ENCODE data around the gene ITSN1.
A peak's percentile ranks its signal among the peaks of the same experiment; 100 is the strongest.

ITSN1 gene

DNA sequence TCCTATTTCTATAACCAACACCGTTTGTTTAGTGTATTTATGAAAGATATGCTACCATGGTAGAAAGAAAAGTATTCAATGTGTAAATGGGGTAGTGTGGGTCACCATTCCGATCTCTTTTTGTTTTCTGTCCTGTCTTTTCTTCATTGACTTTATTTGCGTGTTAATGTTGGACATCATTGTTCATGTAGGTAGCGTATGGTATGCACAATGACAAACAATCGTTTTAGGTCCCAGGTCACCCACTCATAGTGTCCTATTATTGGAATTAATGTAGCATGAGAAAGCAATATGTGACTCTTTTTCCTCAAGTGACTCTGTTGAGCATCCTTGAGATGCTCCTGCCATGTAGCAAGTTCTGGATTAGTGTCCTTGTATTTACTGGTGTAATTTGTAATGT lies 247.9 kb downstream of the ITSN1 start:
- Histone ChIP-seq H3K9ac (ENCODE audit: low read length in 2 of 2) (no peak overlapping the region), H3K27me3 (ENCODE audit: control insufficient read depth in 1 of 2, insufficient read depth in 2 of 2, low read length in 2 of 2) (no peaks in the 10 kb centered on the region), H3K36me3 (ENCODE audit: control insufficient read depth in 2 of 2, insufficient read depth in 2 of 2, low read length in 2 of 2) (no peaks in the 10 kb centered on the region), H3K4me1 (ENCODE audit: control insufficient read depth, insufficient read depth, low read length) (peaks cover 5% of the 10 kb centered on the region), H3K4me3 (ENCODE audit: low read length in 2 of 2) (no peak overlapping the region), H3K27ac (ENCODE audit: low read length) (no peak overlapping the region), H3K9me3 (ENCODE audit: control insufficient read depth in 2 of 2, low read length in 2 of 2) (no peaks in the 10 kb centered on the region)

DNA sequence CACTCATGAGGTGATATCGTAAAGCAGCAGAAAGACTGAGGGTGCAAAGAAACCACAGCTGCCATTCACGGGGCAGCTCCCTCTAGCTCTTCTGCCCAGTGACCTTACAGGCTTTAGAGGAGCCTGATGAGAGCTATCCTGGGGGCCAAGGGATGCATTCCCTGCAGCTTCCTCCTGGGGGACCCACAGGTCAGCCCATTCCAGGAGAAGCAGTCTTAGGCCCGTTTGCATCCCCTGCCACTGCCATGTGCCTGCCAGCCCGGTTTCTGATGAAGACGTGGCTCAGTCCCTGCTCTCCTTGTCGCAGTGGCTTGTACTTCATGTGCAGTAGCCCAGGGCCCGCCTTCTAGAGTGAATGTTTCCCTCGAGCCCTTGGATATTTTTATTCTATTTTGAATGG lies 250.6 kb downstream of the ITSN1 start:
- Histone ChIP-seq H3K27ac (ENCODE audit: low read length) (no peak overlapping the region), H3K9ac (ENCODE audit: low read length in 2 of 2) (no peak overlapping the region), H3K36me3 (ENCODE audit: control insufficient read depth in 2 of 2, insufficient read depth in 2 of 2, low read length in 2 of 2) (no peaks in the 10 kb centered on the region), H3K9me3 (ENCODE audit: control insufficient read depth in 2 of 2, low read length in 2 of 2) (no peaks in the 10 kb centered on the region), H3K4me3 (ENCODE audit: low read length in 2 of 2) (no peak overlapping the region), H3K4me1 (ENCODE audit: control insufficient read depth, insufficient read depth, low read length) (peaks cover 5% of the 10 kb centered on the region), H3K27me3 (ENCODE audit: control insufficient read depth in 1 of 2, insufficient read depth in 2 of 2, low read length in 2 of 2) (no peaks in the 10 kb centered on the region)

DNA sequence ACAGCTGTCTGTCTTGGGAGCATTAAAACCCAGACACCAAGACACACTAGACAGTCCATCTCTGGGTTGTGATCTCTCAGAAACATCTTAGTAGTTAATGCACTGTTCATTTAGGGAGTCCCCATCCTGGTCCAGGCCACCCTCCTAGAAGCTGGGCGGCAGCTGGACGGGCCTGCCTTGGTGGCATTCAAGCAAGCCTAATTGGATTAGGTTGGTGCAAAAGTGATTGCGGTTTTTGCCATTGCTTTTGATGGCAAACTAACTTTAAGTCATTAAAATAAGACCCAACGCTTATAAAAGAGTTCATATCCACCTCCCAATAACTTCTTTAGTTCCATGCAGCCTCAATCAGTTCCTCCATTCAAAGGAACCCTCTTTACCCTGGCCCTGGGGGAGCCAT lies 251.6 kb downstream of the ITSN1 start:
- Histone ChIP-seq H3K36me3 (ENCODE audit: control insufficient read depth in 2 of 2, insufficient read depth in 2 of 2, low read length in 2 of 2) (no peaks in the 10 kb centered on the region), H3K27ac (ENCODE audit: low read length) (no peak overlapping the region), H3K9ac (ENCODE audit: low read length in 2 of 2) (no peak overlapping the region), H3K4me3 (ENCODE audit: low read length in 2 of 2) (no peak overlapping the region), H3K4me1 (ENCODE audit: control insufficient read depth, insufficient read depth, low read length) (peaks cover 8% of the 10 kb centered on the region), H3K9me3 (ENCODE audit: control insufficient read depth in 2 of 2, low read length in 2 of 2) (no peaks in the 10 kb centered on the region), H3K27me3 (ENCODE audit: control insufficient read depth in 1 of 2, insufficient read depth in 2 of 2, low read length in 2 of 2) (no peaks in the 10 kb centered on the region)

DNA sequence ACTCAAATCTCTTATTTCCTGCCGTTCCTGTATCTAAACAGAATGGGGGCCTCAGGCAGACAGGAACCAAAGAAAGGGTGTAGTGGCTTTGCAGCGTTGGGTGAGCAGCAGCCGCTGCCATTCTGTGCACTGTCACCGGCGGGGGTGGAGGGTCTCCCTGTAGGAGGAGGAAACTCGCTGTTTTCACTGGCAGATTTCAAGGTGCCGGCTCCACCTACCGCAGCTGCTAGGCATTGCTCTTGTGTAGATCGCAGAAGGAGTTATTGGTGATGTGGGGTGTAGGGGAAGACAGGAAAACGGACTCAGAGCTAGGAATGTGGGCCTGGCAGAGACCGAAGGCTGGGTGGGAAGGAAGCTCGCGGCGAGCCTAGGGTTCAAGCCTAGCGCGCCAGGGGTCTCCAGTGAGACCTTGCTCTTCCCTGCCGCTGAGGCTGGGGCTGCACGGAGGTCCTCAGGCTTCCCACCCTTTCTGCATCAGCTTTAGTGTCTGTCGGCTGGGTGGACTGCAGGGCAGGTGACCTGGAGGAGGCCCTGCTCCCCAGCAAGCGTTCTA lies 252.5 kb downstream of the ITSN1 start:
- H3K4me3 ChIP-seq (ENCODE audit: low read length in 2 of 2) = peak overlapping the region; percentile 50 to 73

DNA sequence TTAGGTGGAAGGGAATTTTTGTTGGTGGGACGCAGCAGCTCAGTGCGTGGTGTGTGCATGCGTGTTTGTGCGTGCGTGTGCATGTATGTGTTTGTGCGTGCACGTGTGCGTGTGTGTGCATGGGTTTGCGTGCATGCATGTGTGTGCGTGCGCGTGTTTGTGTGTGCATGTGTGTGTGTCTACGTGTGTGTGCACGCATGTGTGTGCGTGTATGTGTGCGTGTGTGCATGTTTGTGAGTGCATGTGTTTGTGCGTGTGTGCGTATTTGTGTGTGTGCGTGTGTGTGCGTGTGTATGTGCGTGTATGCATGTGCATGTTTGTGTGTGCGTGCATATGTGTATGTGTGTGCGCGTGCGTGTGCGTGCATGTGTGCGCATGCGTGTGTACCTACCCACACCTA lies 253.1 kb downstream of the ITSN1 start:
- peaks cover 11% of the 10 kb centered on the region for H3K4me1 ChIP-seq (ENCODE audit: control insufficient read depth, insufficient read depth, low read length)
- H3K4me3 ChIP-seq (ENCODE audit: low read length in 2 of 2) = peak overlapping the region; percentile 50 to 73
- H3K9ac ChIP-seq (ENCODE audit: low read length in 2 of 2) = no peak overlapping the region
- H3K36me3 ChIP-seq (ENCODE audit: control insufficient read depth in 2 of 2, insufficient read depth in 2 of 2, low read length in 2 of 2) = no peaks in the 10 kb centered on the region
- no peaks in the 10 kb centered on the region for H3K9me3 ChIP-seq (ENCODE audit: control insufficient read depth in 2 of 2, low read length in 2 of 2)
- H3K27me3 ChIP-seq (ENCODE audit: control insufficient read depth in 1 of 2, insufficient read depth in 2 of 2, low read length in 2 of 2) = no peaks in the 10 kb centered on the region
- H3K27ac ChIP-seq (ENCODE audit: low read length) = no peak overlapping the region

More for the DNA sequence above, 252.5 kb downstream of the ITSN1 start:
- H3K9ac ChIP-seq (ENCODE audit: low read length in 2 of 2) = peak overlapping the region; percentile 22 to 35
- H3K36me3 ChIP-seq (ENCODE audit: control insufficient read depth in 2 of 2, insufficient read depth in 2 of 2, low read length in 2 of 2) = no peaks in the 10 kb centered on the region
- H3K27ac ChIP-seq (ENCODE audit: low read length) = no peak overlapping the region
- no peaks in the 10 kb centered on the region for H3K9me3 ChIP-seq (ENCODE audit: control insufficient read depth in 2 of 2, low read length in 2 of 2)
- peaks cover 11% of the 10 kb centered on the region for H3K4me1 ChIP-seq (ENCODE audit: control insufficient read depth, insufficient read depth, low read length)
- no peaks in the 10 kb centered on the region for H3K27me3 ChIP-seq (ENCODE audit: control insufficient read depth in 1 of 2, insufficient read depth in 2 of 2, low read length in 2 of 2)

DNA sequence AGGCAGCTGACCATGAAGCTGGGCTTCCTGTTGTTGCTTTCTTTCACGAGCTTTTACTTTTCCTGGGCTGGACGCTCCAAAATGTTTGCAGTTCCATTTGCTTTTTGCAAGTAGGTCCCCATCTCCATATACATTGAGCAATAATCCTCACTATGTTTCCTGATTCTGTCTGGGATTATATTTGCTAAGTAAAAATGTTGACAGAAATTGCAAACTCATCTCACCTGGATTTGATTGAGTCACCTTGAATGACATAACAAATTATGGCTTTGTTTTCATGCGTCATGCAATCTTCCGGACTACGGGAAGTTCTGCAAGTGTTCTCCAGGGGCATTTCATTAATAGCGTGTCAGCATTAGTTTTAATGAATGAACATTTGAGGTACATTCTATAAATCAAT lies 254.4 kb downstream of the ITSN1 start:
- Histone ChIP-seq H3K9ac (ENCODE audit: low read length in 2 of 2) (no peak overlapping the region), H3K4me3 (ENCODE audit: low read length in 2 of 2) (no peak overlapping the region), H3K9me3 (ENCODE audit: control insufficient read depth in 2 of 2, low read length in 2 of 2) (no peaks in the 10 kb centered on the region), H3K4me1 (ENCODE audit: control insufficient read depth, insufficient read depth, low read length) (peaks cover 11% of the 10 kb centered on the region), H3K27me3 (ENCODE audit: control insufficient read depth in 1 of 2, insufficient read depth in 2 of 2, low read length in 2 of 2) (no peaks in the 10 kb centered on the region), H3K27ac (ENCODE audit: low read length) (no peak overlapping the region), H3K36me3 (ENCODE audit: control insufficient read depth in 2 of 2, insufficient read depth in 2 of 2, low read length in 2 of 2) (peaks cover 2 to 5% of the 10 kb centered on the region in 2 donors)

DNA sequence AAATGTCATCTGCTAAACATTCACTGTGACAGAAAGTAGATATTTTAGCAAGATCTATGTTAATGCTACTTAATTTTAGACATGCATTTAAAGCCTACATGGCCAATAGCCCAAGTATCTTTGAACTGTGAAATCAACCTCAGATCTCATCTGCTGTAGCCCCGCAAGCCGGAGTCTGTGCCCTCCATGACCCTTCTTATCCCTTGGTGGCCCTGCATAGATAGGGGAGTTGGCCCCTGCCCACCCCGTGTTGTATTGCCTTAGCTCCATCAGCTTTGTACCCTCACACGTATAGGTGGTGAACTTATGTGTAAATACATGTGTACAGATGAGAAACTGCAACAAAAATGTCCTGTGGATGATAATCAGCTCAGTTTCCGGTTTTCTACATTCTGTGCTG lies 254.8 kb downstream of the ITSN1 start:
- Histone ChIP-seq H3K4me1 (ENCODE audit: control insufficient read depth, insufficient read depth, low read length) (peaks cover 11% of the 10 kb centered on the region), H3K9me3 (ENCODE audit: control insufficient read depth in 2 of 2, low read length in 2 of 2) (no peaks in the 10 kb centered on the region), H3K9ac (ENCODE audit: low read length in 2 of 2) (no peak overlapping the region), H3K36me3 (ENCODE audit: control insufficient read depth in 2 of 2, insufficient read depth in 2 of 2, low read length in 2 of 2) (peaks cover 5 to 6% of the 10 kb centered on the region in 2 donors), H3K27me3 (ENCODE audit: control insufficient read depth in 1 of 2, insufficient read depth in 2 of 2, low read length in 2 of 2) (no peaks in the 10 kb centered on the region), H3K4me3 (ENCODE audit: low read length in 2 of 2) (no peak overlapping the region), H3K27ac (ENCODE audit: low read length) (no peak overlapping the region)

DNA sequence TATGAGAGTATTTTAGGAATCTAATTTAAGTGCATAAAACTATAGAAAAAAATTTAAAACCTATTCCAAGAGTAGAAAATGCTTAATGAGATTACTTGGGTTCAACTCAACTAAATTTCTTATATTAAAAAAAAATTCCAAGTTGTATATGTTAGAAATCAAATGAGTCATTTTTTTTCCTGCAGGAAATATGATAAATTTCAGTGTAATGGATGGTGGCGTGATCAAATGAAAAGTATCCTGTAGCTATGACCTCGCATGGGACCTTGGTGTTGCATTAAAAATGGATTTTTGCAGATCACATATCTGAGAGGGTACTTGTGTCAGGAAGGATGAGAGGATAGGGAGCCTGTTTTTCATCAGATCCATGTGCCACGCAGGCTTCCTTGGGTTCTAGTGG lies 255.4 kb downstream of the ITSN1 start:
- Histone ChIP-seq H3K4me3 (ENCODE audit: low read length in 2 of 2) (no peak overlapping the region), H3K27ac (ENCODE audit: low read length) (no peak overlapping the region), H3K27me3 (ENCODE audit: control insufficient read depth in 1 of 2, insufficient read depth in 2 of 2, low read length in 2 of 2) (no peaks in the 10 kb centered on the region), H3K9me3 (ENCODE audit: control insufficient read depth in 2 of 2, low read length in 2 of 2) (no peaks in the 10 kb centered on the region), H3K9ac (ENCODE audit: low read length in 2 of 2) (no peak overlapping the region), H3K4me1 (ENCODE audit: control insufficient read depth, insufficient read depth, low read length) (peaks cover 11% of the 10 kb centered on the region), H3K36me3 (ENCODE audit: control insufficient read depth in 2 of 2, insufficient read depth in 2 of 2, low read length in 2 of 2) (peaks cover 8 to 12% of the 10 kb centered on the region in 2 donors)

DNA sequence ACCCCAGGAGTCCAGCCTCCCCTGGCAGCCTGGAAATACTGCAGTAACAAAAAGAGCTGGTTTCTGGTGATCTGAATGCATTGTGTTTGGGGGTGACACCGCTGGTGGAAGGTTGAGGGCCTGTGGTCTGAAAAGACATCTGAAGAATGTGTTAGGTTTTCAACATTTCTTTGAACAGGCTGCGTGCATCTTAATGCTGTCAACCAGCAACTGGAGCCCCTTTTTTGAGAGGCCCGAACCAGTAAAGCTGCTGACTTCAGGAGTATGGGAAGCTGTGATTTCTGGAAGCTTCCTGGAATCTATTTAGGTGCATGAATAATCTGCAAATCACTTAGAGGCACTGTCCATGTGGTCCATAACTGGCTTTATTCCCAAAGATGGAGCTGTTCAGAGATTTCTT lies 256.3 kb downstream of the ITSN1 start:
- H3K36me3 ChIP-seq (ENCODE audit: control insufficient read depth in 2 of 2, insufficient read depth in 2 of 2, low read length in 2 of 2) = peaks cover 16 to 19% of the 10 kb centered on the region in 2 donors
- H3K4me3 ChIP-seq (ENCODE audit: low read length in 2 of 2) = no peak overlapping the region
- H3K27ac ChIP-seq (ENCODE audit: low read length) = peak overlapping the region; percentile 31
- H3K9me3 ChIP-seq (ENCODE audit: control insufficient read depth in 2 of 2, low read length in 2 of 2) = no peaks in the 10 kb centered on the region
- H3K9ac ChIP-seq (ENCODE audit: low read length in 2 of 2) = no peak overlapping the region
- H3K27me3 ChIP-seq (ENCODE audit: control insufficient read depth in 1 of 2, insufficient read depth in 2 of 2, low read length in 2 of 2) = no peaks in the 10 kb centered on the region
- peaks cover 11% of the 10 kb centered on the region for H3K4me1 ChIP-seq (ENCODE audit: control insufficient read depth, insufficient read depth, low read length)

DNA sequence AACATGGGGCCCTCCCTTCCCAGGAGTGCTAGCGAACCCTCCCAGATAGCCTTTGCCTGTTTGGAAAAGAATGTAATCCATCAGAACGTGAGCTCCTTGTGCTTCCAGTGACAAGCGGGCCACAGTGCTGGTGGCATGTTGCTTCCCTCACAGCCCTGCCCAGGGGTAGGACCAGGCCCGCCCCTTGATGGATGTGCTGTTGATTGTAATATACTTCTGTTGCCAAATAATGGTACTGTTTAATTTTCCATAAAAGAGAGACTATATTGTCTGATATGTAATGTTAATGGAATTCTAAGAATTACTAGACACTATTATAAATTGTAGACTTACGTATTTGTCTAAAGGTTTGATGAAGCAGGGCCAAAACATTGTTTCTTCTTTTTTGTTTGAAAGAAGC lies 256.9 kb downstream of the ITSN1 start:
- H3K9ac ChIP-seq (ENCODE audit: low read length in 2 of 2) = no peak overlapping the region
- peaks cover 19 to 23% of the 10 kb centered on the region in 2 donors for H3K36me3 ChIP-seq (ENCODE audit: control insufficient read depth in 2 of 2, insufficient read depth in 2 of 2, low read length in 2 of 2)
- H3K27me3 ChIP-seq (ENCODE audit: control insufficient read depth in 1 of 2, insufficient read depth in 2 of 2, low read length in 2 of 2) = no peaks in the 10 kb centered on the region
- peak overlapping the region; percentile 31 for H3K27ac ChIP-seq (ENCODE audit: low read length)
- H3K4me3 ChIP-seq (ENCODE audit: low read length in 2 of 2) = no peak overlapping the region
- peaks cover 11% of the 10 kb centered on the region for H3K4me1 ChIP-seq (ENCODE audit: control insufficient read depth, insufficient read depth, low read length)
- no peaks in the 10 kb centered on the region for H3K9me3 ChIP-seq (ENCODE audit: control insufficient read depth in 2 of 2, low read length in 2 of 2)

DNA sequence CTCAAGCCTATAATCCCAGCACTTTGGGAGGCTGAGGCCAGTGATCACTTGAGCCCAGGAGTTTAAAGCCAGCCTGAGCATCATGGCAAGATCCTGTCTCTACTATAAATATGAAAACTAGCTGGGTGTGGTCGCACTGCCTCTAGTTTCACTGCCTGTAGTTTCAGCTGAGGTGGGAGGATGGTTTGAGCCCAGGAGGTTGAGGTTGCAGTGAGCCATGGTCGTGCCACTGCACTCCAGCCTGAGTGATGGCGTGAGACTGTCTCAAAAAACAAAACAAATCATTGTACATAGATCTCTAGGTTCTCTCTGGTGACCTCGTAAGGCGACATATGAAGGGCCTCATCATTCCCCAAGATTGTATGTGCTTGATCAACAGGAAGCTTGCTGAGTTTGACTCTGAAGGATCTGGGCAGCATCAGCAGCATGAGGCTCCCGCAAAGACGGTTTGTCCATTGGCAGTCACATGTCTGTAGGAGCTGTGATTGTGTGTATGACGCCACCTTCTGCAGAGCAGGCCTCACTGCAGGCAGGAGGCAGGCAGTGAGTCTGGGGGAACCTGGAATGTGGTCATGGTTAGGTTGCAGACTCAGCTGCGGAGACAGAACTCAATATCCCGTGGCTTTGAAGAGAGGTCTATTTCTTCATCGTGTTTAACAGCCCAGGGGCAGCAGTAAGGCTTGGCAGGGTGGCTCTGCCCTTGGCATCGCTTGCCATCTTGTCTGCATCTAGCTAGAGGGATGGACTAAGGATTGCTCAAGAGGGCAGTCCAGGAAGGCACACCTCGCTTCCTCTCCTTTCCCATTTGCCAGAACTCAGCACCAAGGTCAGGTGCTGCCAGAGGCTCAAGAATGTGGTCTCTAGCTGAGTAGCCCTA lies 259.3 kb downstream of the ITSN1 start:
- Histone ChIP-seq H3K4me3 (ENCODE audit: low read length in 2 of 2) (no peak overlapping the region), H3K4me1 (ENCODE audit: control insufficient read depth, insufficient read depth, low read length) (peaks cover 6% of the 10 kb centered on the region), H3K36me3 (ENCODE audit: control insufficient read depth in 2 of 2, insufficient read depth in 2 of 2, low read length in 2 of 2) (peaks cover 38 to 43% of the 10 kb centered on the region in 2 donors), H3K9me3 (ENCODE audit: control insufficient read depth in 2 of 2, low read length in 2 of 2) (no peaks in the 10 kb centered on the region), H3K9ac (ENCODE audit: low read length in 2 of 2) (no peak overlapping the region), H3K27me3 (ENCODE audit: control insufficient read depth in 1 of 2, insufficient read depth in 2 of 2, low read length in 2 of 2) (no peaks in the 10 kb centered on the region), H3K27ac (ENCODE audit: low read length) (peak overlapping the region; percentile 6)
